Measurements from ENCODE around the gene SCFD2. TPM values are rescaled to one million over a fixed set of nuclear protein-coding genes. Genes with fewer than 3 reads are reported as not detected.

The SCFD2 gene
- total RNA-seq, 1 experiment from 2014 or later = 8.1 TPM

- TF ChIP-seq EZH2 (IDR thresholded peaks at IDR 0.05; ENCODE audit: low read depth) (no peak), CTCF (conservative IDR thresholded peaks at IDR 0.05) (no peak)
- BruUV-seq (replicated peaks) = TSS peak; percentile 95
- peaks cover 20% of the 10 kb centered on the region for H3K79me2 ChIP-seq (ENCODE audit: low read depth)
- peak overlapping the region; percentile 72 for H3K4me3 ChIP-seq
- H3K27ac ChIP-seq = no peak overlapping the region
- H3F3A ChIP-seq (ENCODE audit: insufficient read depth, low read depth) = no peaks in the 10 kb centered on the region
- intact Hi-C loops (cut with micrococcal nuclease; ENCODE audit: unreplicated experiment) = loop anchor here (1.0 to 5.0 kb wide), 2 partner anchors 11 to 226 kb away; partner anchors contain the start of genes FIP1L1 and LNX1
- no peak for DNase-seq
- no peaks in the 10 kb centered on the region; the same call in 1 of the 2 replicates for H3K9me2 ChIP-seq (ENCODE audit: insufficient read depth)
- ChIA-PET POLR2A (ENCODE audit: unreplicated experiment) (interaction anchor here (0.6 to 0.7 kb wide), 2 partner anchors 8 to 12 kb away, joined by 3 to 6 read pairs; no protein-coding TSS in a partner anchor), CTCF (no interaction called here)
- no peaks in the 10 kb centered on the region for H3K36me3 ChIP-seq (ENCODE audit: low read depth)
- no peaks in the 10 kb centered on the region for H4K20me1 ChIP-seq (ENCODE audit: insufficient read depth)
- H3K27me3 ChIP-seq (ENCODE audit: insufficient read depth, low read depth) = 0 out of 2 replicates have a peak, but pooled peaks cover 5% of the 10 kb centered on the region
- H3K9me3 ChIP-seq (ENCODE audit: insufficient read depth, low read depth) = no peaks in the 10 kb centered on the region
- peak overlapping the region; percentile 98 for H2AFZ ChIP-seq
- H3K4me1 ChIP-seq (replicated peaks; ENCODE audit: insufficient read depth) = peaks cover 18% of the 10 kb centered on the region; the same call in 1 of the 2 replicates
- peak overlapping the region; percentile 87 for H3K4me2 ChIP-seq
These were observed 448 bp upstream of the SCFD2 start for GRCh38 chr4:53366301-53366716.

GRCh38 chr4:53365121-53365485, 758 bp downstream of the SCFD2 start:
- Histone ChIP-seq H3K4me2 (peak overlapping the region; percentile 87), H3K4me3 (peak overlapping the region; percentile 72), H2AFZ (peak overlapping the region; percentile 98), H4K20me1 (ENCODE audit: insufficient read depth) (no peaks in the 10 kb centered on the region), H3K36me3 (ENCODE audit: low read depth) (no peaks in the 10 kb centered on the region), H3K79me2 (ENCODE audit: low read depth) (peaks cover 20% of the 10 kb centered on the region), H3K27ac (no peak overlapping the region), H3K4me1 (replicated peaks; ENCODE audit: insufficient read depth) (peaks cover 18% of the 10 kb centered on the region; the same call in 1 of the 2 replicates), H3K9me3 (ENCODE audit: insufficient read depth, low read depth) (no peaks in the 10 kb centered on the region), H3K27me3 (ENCODE audit: insufficient read depth, low read depth) (0 out of 2 replicates have a peak, but pooled peaks cover 5% of the 10 kb centered on the region), H3F3A (ENCODE audit: insufficient read depth, low read depth) (no peaks in the 10 kb centered on the region), H3K9me2 (ENCODE audit: insufficient read depth) (no peaks in the 10 kb centered on the region)
- intact Hi-C loops (cut with micrococcal nuclease; ENCODE audit: unreplicated experiment) = loop anchor here (5.0 kb wide), 1 partner anchor 227 kb away; the partner anchor contains the start of gene LNX1
- DNase-seq = peak in 1 of 2 experiments; percentile 1
- no TSS peak for BruUV-seq (replicated peaks)
- ChIA-PET POLR2A (ENCODE audit: unreplicated experiment) (no interaction called here), CTCF (no interaction called here)
- no peak for TF ChIP-seq CTCF (conservative IDR thresholded peaks at IDR 0.05)
- TF ChIP-seq EZH2 (IDR thresholded peaks at IDR 0.05; ENCODE audit: low read depth) = no peak

- no peaks in the 10 kb centered on the region for H3K9me3 ChIP-seq (ENCODE audit: insufficient read depth, low read depth)
- no peaks in the 10 kb centered on the region for H3F3A ChIP-seq (ENCODE audit: insufficient read depth, low read depth)
- 0 out of 2 replicates have a peak, but pooled peaks cover 5% of the 10 kb centered on the region for H3K27me3 ChIP-seq (ENCODE audit: insufficient read depth, low read depth)
- peaks cover 20% of the 10 kb centered on the region for H3K79me2 ChIP-seq (ENCODE audit: low read depth)
- intact Hi-C loops (cut with micrococcal nuclease; ENCODE audit: unreplicated experiment) = loop anchor here (5.0 kb wide), 1 partner anchor 228 kb away; the partner anchor contains the start of gene LNX1
- CTCF ChIA-PET = no interaction called here
- no peak for DNase-seq
- TF ChIP-seq CTCF (conservative IDR thresholded peaks at IDR 0.05) = no peak
- TF ChIP-seq EZH2 (IDR thresholded peaks at IDR 0.05; ENCODE audit: low read depth) = no peak
- POLR2A ChIA-PET (ENCODE audit: unreplicated experiment) = no interaction called here
- H3K27ac ChIP-seq = no peak overlapping the region
- no TSS peak for BruUV-seq (replicated peaks)
- H2AFZ ChIP-seq = peak overlapping the region; percentile 98
- no peaks in the 10 kb centered on the region for H4K20me1 ChIP-seq (ENCODE audit: insufficient read depth)
- peak overlapping the region; percentile 87 for H3K4me2 ChIP-seq
- H3K9me2 ChIP-seq (ENCODE audit: insufficient read depth) = no peaks in the 10 kb centered on the region
- H3K4me1 ChIP-seq (replicated peaks; ENCODE audit: insufficient read depth) = peaks cover 18% of the 10 kb centered on the region; the same call in 1 of the 2 replicates
- peak overlapping the region; percentile 72 for H3K4me3 ChIP-seq
- no peaks in the 10 kb centered on the region for H3K36me3 ChIP-seq (ENCODE audit: low read depth)
These were observed 1.2 kb downstream of the SCFD2 start for GRCh38 chr4:53364624-53365023.

All from PC-9 (cell line).